Measurements from ENCODE around the gene PRTFDC1. TPM values are rescaled to one million over a fixed set of nuclear protein-coding genes. Genes with fewer than 3 reads are reported as not detected.

PRTFDC1 gene
- total and polyA plus RNA-seq, 3 experiments from 2014 or later: 1.3 to 1.6 (median 1.5) TPM

GRCh38 chr10:24851629-24852028 is 100.8 kb downstream of the PRTFDC1 start:
- ChIA-PET POLR2A (no interaction called here), CTCF (no interaction called here)
- no peaks in the 10 kb centered on the region for H3K27me3 ChIP-seq (ENCODE audit: insufficient read depth, low read length, poor library complexity, severe bottlenecking)
- peaks cover 1 to 14% of the 10 kb centered on the region in 2 donors for H3K27me3 Mint-ChIP-seq
- H3K9me3 Mint-ChIP-seq: no peaks in the 10 kb centered on the region
- no peaks in the 10 kb centered on the region for H3K36me3 ChIP-seq (ENCODE audit: insufficient read depth, low read length)
- H3K36me3 Mint-ChIP-seq: peaks cover 0 to 5% (median 0%) of the 10 kb centered on the region in 3 donors
- no peak overlapping the region for H3K27ac ChIP-seq (ENCODE audit: low read depth, low read length)
- H3K4me1 ChIP-seq (ENCODE audit: insufficient read depth, low read length): no peaks in the 10 kb centered on the region
- no peak overlapping the region for H3K27ac Mint-ChIP-seq
- no peak overlapping the region for H3K4me3 ChIP-seq (ENCODE audit: low read length)
- H3K4me1 Mint-ChIP-seq: peaks cover 0 to 3% (median 0%) of the 10 kb centered on the region in 3 donors
- H3K4me3 Mint-ChIP-seq: no peak overlapping the region
- no peaks in the 10 kb centered on the region for H3K9me3 ChIP-seq (ENCODE audit: low read length)
- no peak for DNase-seq

GRCh38 chr10:24850727-24851296 is 101.6 kb downstream of the PRTFDC1 start:
- Mint-ChIP-seq H3K4me1 (peaks cover 0 to 3% (median 0%) of the 10 kb centered on the region in 3 donors), H3K36me3 (peaks cover 0 to 5% (median 0%) of the 10 kb centered on the region in 3 donors), H3K9me3 (no peaks in the 10 kb centered on the region), H3K27ac (no peak overlapping the region), H3K27me3 (peaks cover 1 to 14% of the 10 kb centered on the region in 2 donors), H3K4me3 (no peak overlapping the region)
- Histone ChIP-seq H3K36me3 (ENCODE audit: insufficient read depth, low read length) (no peaks in the 10 kb centered on the region), H3K9me3 (ENCODE audit: low read length) (no peaks in the 10 kb centered on the region), H3K4me3 (ENCODE audit: low read length) (no peak overlapping the region), H3K4me1 (ENCODE audit: insufficient read depth, low read length) (no peaks in the 10 kb centered on the region), H3K27me3 (ENCODE audit: insufficient read depth, low read length, poor library complexity, severe bottlenecking) (no peaks in the 10 kb centered on the region), H3K27ac (ENCODE audit: low read depth, low read length) (no peak overlapping the region)
- ChIA-PET CTCF (interaction anchor here (1.0 kb wide), 1 partner anchor 30 kb away, joined by 3 read pairs; no protein-coding TSS in a partner anchor), POLR2A (no interaction called here)
- no peak for DNase-seq

GRCh38 chr10:24849501-24850299 is 102.7 kb downstream of the PRTFDC1 start:
- peaks cover 1 to 14% of the 10 kb centered on the region in 2 donors for H3K27me3 Mint-ChIP-seq
- Histone ChIP-seq H3K36me3 (ENCODE audit: insufficient read depth, low read length) (no peaks in the 10 kb centered on the region), H3K27me3 (ENCODE audit: insufficient read depth, low read length, poor library complexity, severe bottlenecking) (no peaks in the 10 kb centered on the region), H3K27ac (ENCODE audit: low read depth, low read length) (no peak overlapping the region), H3K4me3 (ENCODE audit: low read length) (no peak overlapping the region), H3K9me3 (ENCODE audit: low read length) (no peaks in the 10 kb centered on the region), H3K4me1 (ENCODE audit: insufficient read depth, low read length) (no peaks in the 10 kb centered on the region)
- DNase-seq: no peak
- H3K9me3 Mint-ChIP-seq: no peaks in the 10 kb centered on the region
- H3K27ac Mint-ChIP-seq: no peak overlapping the region
- H3K4me3 Mint-ChIP-seq: no peak overlapping the region
- POLR2A ChIA-PET: no interaction called here
- CTCF ChIA-PET: interaction anchor here (1.0 to 1.8 kb wide), 2 partner anchors 8 to 29 kb away, joined by 3 to 9 read pairs; no protein-coding TSS in a partner anchor
- peaks cover 0 to 5% (median 0%) of the 10 kb centered on the region in 3 donors for H3K36me3 Mint-ChIP-seq
- peaks cover 0 to 3% (median 0%) of the 10 kb centered on the region in 3 donors for H3K4me1 Mint-ChIP-seq

- Mint-ChIP-seq H3K27ac (no peak overlapping the region), H3K27me3 (peaks cover 1 to 14% of the 10 kb centered on the region in 2 donors), H3K9me3 (no peaks in the 10 kb centered on the region), H3K36me3 (peaks cover 0 to 5% (median 0%) of the 10 kb centered on the region in 3 donors), H3K4me1 (peaks cover 0 to 3% (median 0%) of the 10 kb centered on the region in 3 donors), H3K4me3 (no peak overlapping the region)
- Histone ChIP-seq H3K9me3 (ENCODE audit: low read length) (no peaks in the 10 kb centered on the region), H3K4me1 (ENCODE audit: insufficient read depth, low read length) (no peaks in the 10 kb centered on the region), H3K27ac (ENCODE audit: low read depth, low read length) (no peak overlapping the region), H3K27me3 (ENCODE audit: insufficient read depth, low read length, poor library complexity, severe bottlenecking) (no peaks in the 10 kb centered on the region), H3K4me3 (ENCODE audit: low read length) (no peak overlapping the region), H3K36me3 (ENCODE audit: insufficient read depth, low read length) (no peaks in the 10 kb centered on the region)
- no peak for DNase-seq
- ChIA-PET CTCF (interaction anchor here (1.8 kb wide), 1 partner anchor 9 kb away, joined by 9 read pairs; no protein-coding TSS in a partner anchor), POLR2A (no interaction called here)
Measured at GRCh38 chr10:24849051-24849450, 103.4 kb downstream of the PRTFDC1 start.

GRCh38 chr10:24848195-24848594 is 104.2 kb downstream of the PRTFDC1 start:
- H3K4me1 Mint-ChIP-seq: peaks cover 0 to 3% (median 0%) of the 10 kb centered on the region in 3 donors
- CTCF ChIA-PET: interaction anchor here (1.2 to 1.8 kb wide), 2 partner anchors 10 to 31 kb away, joined by 3 to 9 read pairs; no protein-coding TSS in a partner anchor
- H3K9me3 ChIP-seq (ENCODE audit: low read length): no peaks in the 10 kb centered on the region
- POLR2A ChIA-PET: no interaction called here
- H3K9me3 Mint-ChIP-seq: no peaks in the 10 kb centered on the region
- H3K36me3 Mint-ChIP-seq: peaks cover 0 to 5% (median 0%) of the 10 kb centered on the region in 3 donors
- no peak overlapping the region for H3K27ac ChIP-seq (ENCODE audit: low read depth, low read length)
- H3K27me3 Mint-ChIP-seq: peaks cover 1 to 14% of the 10 kb centered on the region in 2 donors
- DNase-seq: no peak
- no peaks in the 10 kb centered on the region for H3K27me3 ChIP-seq (ENCODE audit: insufficient read depth, low read length, poor library complexity, severe bottlenecking)
- no peak overlapping the region for H3K4me3 Mint-ChIP-seq
- no peak overlapping the region for H3K4me3 ChIP-seq (ENCODE audit: low read length)
- H3K36me3 ChIP-seq (ENCODE audit: insufficient read depth, low read length): no peaks in the 10 kb centered on the region
- no peak overlapping the region for H3K27ac Mint-ChIP-seq
- H3K4me1 ChIP-seq (ENCODE audit: insufficient read depth, low read length): no peaks in the 10 kb centered on the region

- H3K4me1 Mint-ChIP-seq: peaks cover 0 to 3% (median 0%) of the 10 kb centered on the region in 3 donors
- POLR2A ChIA-PET: no interaction called here
- no peaks in the 10 kb centered on the region for H3K9me3 Mint-ChIP-seq
- Histone ChIP-seq H3K4me1 (ENCODE audit: insufficient read depth, low read length) (no peaks in the 10 kb centered on the region), H3K4me3 (ENCODE audit: low read length) (no peak overlapping the region), H3K27me3 (ENCODE audit: insufficient read depth, low read length, poor library complexity, severe bottlenecking) (no peaks in the 10 kb centered on the region), H3K36me3 (ENCODE audit: insufficient read depth, low read length) (no peaks in the 10 kb centered on the region), H3K27ac (ENCODE audit: low read depth, low read length) (no peak overlapping the region), H3K9me3 (ENCODE audit: low read length) (no peaks in the 10 kb centered on the region)
- no peak overlapping the region for H3K4me3 Mint-ChIP-seq
- DNase-seq: no peak
- peaks cover 0 to 6% (median 0%) of the 10 kb centered on the region in 3 donors for H3K36me3 Mint-ChIP-seq
- CTCF ChIA-PET: interaction anchor here (1.2 to 1.8 kb wide), 2 partner anchors 10 to 32 kb away, joined by 3 to 9 read pairs; no protein-coding TSS in a partner anchor
- H3K27ac Mint-ChIP-seq: no peak overlapping the region
- H3K27me3 Mint-ChIP-seq: peaks cover 1 to 14% of the 10 kb centered on the region in 2 donors
Measured at GRCh38 chr10:24847112-24848070, 105.0 kb downstream of the PRTFDC1 start.

GRCh38 chr10:24844742-24845141 is 107.7 kb downstream of the PRTFDC1 start:
- no peak overlapping the region for H3K27ac ChIP-seq (ENCODE audit: low read depth, low read length)
- Mint-ChIP-seq H3K27ac (no peak overlapping the region), H3K27me3 (peaks cover 1 to 5% of the 10 kb centered on the region in 2 donors), H3K4me1 (no peaks in the 10 kb centered on the region), H3K4me3 (no peak overlapping the region), H3K9me3 (no peaks in the 10 kb centered on the region), H3K36me3 (peaks cover 0 to 15% (median 0%) of the 10 kb centered on the region in 3 donors)
- H3K4me1 ChIP-seq (ENCODE audit: insufficient read depth, low read length): no peaks in the 10 kb centered on the region
- H3K4me3 ChIP-seq (ENCODE audit: low read length): no peak overlapping the region
- no peaks in the 10 kb centered on the region for H3K36me3 ChIP-seq (ENCODE audit: insufficient read depth, low read length)
- DNase-seq: no peak
- CTCF ChIA-PET: no interaction called here
- H3K9me3 ChIP-seq (ENCODE audit: low read length): no peaks in the 10 kb centered on the region
- H3K27me3 ChIP-seq (ENCODE audit: insufficient read depth, low read length, poor library complexity, severe bottlenecking): no peaks in the 10 kb centered on the region
- POLR2A ChIA-PET: no interaction called here

Measured in CD8-positive, alpha-beta memory T cell (primary cell).